WTC11 (cell line): ENCODE measurements around the gene HECW1. TPM values are rescaled to one million over a fixed set of nuclear protein-coding genes. Genes with fewer than 3 reads are reported as not detected.

Experiments used
- ATAC-seq: fragments of 200-7000 bp; cut with Tn5 transposase; 2 replicates; pipeline ENCODE4 v1.10.0; 2021; ENCODE audit warnings: mild to moderate bottlenecking, moderate library complexity
- CTCF ChIA-PET: fragments of 300-600 bp; sonication (Branson Sonifier 250); formaldehyde crosslinking; loops from one replicate; lab custom pipeline; 2021; ENCODE audit warnings: antibody characterized with exemption; lab: Charles Lee
- POLR2A ChIA-PET: fragments of 350-600 bp; sonication (Branson Sonifier 250); formaldehyde crosslinking; loops from one replicate; lab custom pipeline; 2021; ENCODE audit warnings: antibody characterized with exemption; lab: Charles Lee
- DNase-seq: peaks from one replicate; pipeline ENCODE4 v3.0.0; 2021; ENCODE audit warnings: low spot score
- H3K27ac Mint-ChIP-seq: 2 replicates; pipeline ENCODE4 v1.8.0; 2021; ENCODE audit warnings: mixed read lengths
- H3K27me3 Mint-ChIP-seq: 2 replicates; pipeline ENCODE4 v1.8.0; 2021; ENCODE audit warnings: low read depth, mild to moderate bottlenecking, moderate library complexity, mixed read lengths
- H3K36me3 Mint-ChIP-seq: 2 replicates; pipeline ENCODE4 v1.8.0; 2021; ENCODE audit warnings: mixed read lengths
- H3K4me1 Mint-ChIP-seq: 2 replicates; pipeline ENCODE4 v1.8.0; 2022; ENCODE audit warnings: mixed read lengths
- H3K4me3 Mint-ChIP-seq: 2 replicates; pipeline ENCODE4 v1.8.0; 2021; ENCODE audit warnings: mild to moderate bottlenecking, moderate library complexity, mixed read lengths
- H3K9me3 Mint-ChIP-seq: 2 replicates; pipeline ENCODE4 v1.8.0; 2021; ENCODE audit warnings: mixed read lengths
- ATF3 ChIP-seq: sonication (generic); formaldehyde crosslinking; conservative IDR thresholded peaks from 2 replicates; pipeline ENCODE4 v1.8.1; 2022; ENCODE audit warnings: mild to moderate bottlenecking, missing genetic modification reagents
- CREB1 ChIP-seq: sonication (generic); formaldehyde crosslinking; IDR thresholded peaks from 2 replicates; pipeline ENCODE4 v1.8.0; 2023; ENCODE audit warnings: mild to moderate bottlenecking, missing genetic modification reagents
- E2F1 ChIP-seq: sonication (generic); formaldehyde crosslinking; IDR thresholded peaks from 2 replicates; pipeline ENCODE4 v1.8.0; 2022; ENCODE audit warnings: mild to moderate bottlenecking, missing genetic modification reagents
- E2F5 ChIP-seq: sonication (generic); formaldehyde crosslinking; IDR thresholded peaks from 2 replicates; pipeline ENCODE4 v1.8.1; 2022; ENCODE audit warnings: mild to moderate bottlenecking, moderate library complexity, missing genetic modification reagents
- ERG ChIP-seq: fragments of 250-450 bp; sonication (Bioruptor Pico); IDR thresholded peaks from 2 replicates; pipeline ENCODE4 v1.8.0; 2021; ENCODE audit warnings: mild to moderate bottlenecking
- ETV6 ChIP-seq: sonication (generic); formaldehyde crosslinking; IDR thresholded peaks from 2 replicates; pipeline ENCODE4 v1.8.1; 2022; ENCODE audit warnings: mild to moderate bottlenecking, missing genetic modification reagents
- FOXP1 ChIP-seq: sonication (generic); formaldehyde crosslinking; IDR thresholded peaks from 2 replicates; pipeline ENCODE4 v1.8.0; 2022; ENCODE audit warnings: missing genetic modification reagents, mild to moderate bottlenecking, moderate library complexity, borderline replicate concordance
- FOXP4 ChIP-seq: sonication (generic); formaldehyde crosslinking; IDR thresholded peaks from 2 replicates; pipeline ENCODE4 v1.8.0; 2022; ENCODE audit warnings: mild to moderate bottlenecking, missing genetic modification reagents
- HMGXB4 ChIP-seq: sonication (generic); formaldehyde crosslinking; IDR thresholded peaks from 2 replicates; pipeline ENCODE4 v1.8.1; 2023; ENCODE audit warnings: mild to moderate bottlenecking, moderate library complexity, missing genetic modification reagents
- JAZF1 ChIP-seq: fragments of 250-450 bp; sonication (Bioruptor Pico); IDR thresholded peaks from 2 replicates; pipeline ENCODE4 v1.9.0; 2021; ENCODE audit warnings: moderate library complexity, mild to moderate bottlenecking, inconsistent platforms
- MYBL2 ChIP-seq: sonication (generic); formaldehyde crosslinking; IDR thresholded peaks from 2 replicates; pipeline ENCODE4 v1.8.1; 2023; ENCODE audit warnings: mild to moderate bottlenecking, moderate library complexity, missing genetic modification reagents
- NR2C2 ChIP-seq: sonication (generic); formaldehyde crosslinking; IDR thresholded peaks from 2 replicates; pipeline ENCODE4 v1.8.0; 2022; ENCODE audit warnings: mild to moderate bottlenecking, missing genetic modification reagents
- USF2 ChIP-seq: sonication (generic); formaldehyde crosslinking; IDR thresholded peaks from 2 replicates; pipeline ENCODE4 v1.8.1; 2023; ENCODE audit warnings: mild to moderate bottlenecking, missing genetic modification reagents, moderate library complexity
- ZNF219 ChIP-seq: sonication (generic); formaldehyde crosslinking; IDR thresholded peaks from 2 replicates; pipeline ENCODE4 v1.8.0; 2023; ENCODE audit warnings: missing genetic modification reagents, mild to moderate bottlenecking, borderline replicate concordance
- ZNF232 ChIP-seq: sonication (generic); formaldehyde crosslinking; IDR thresholded peaks from 2 replicates; pipeline ENCODE4 v1.8.0; 2022; ENCODE audit warnings: mild to moderate bottlenecking, missing genetic modification reagents
- ZNF317 ChIP-seq: sonication (generic); formaldehyde crosslinking; IDR thresholded peaks from 2 replicates; pipeline ENCODE4 v1.8.1; 2023; ENCODE audit warnings: low read depth, mild to moderate bottlenecking, moderate library complexity, missing genetic modification reagents, borderline replicate concordance
- ZNF396 ChIP-seq: fragments of 250-450 bp; sonication (Bioruptor Pico); IDR thresholded peaks from 2 replicates; pipeline ENCODE4 v1.8.0; 2021; ENCODE audit warnings: mild to moderate bottlenecking, moderate library complexity, borderline replicate concordance
- total RNA-seq: library from RNA; stranded (reverse); gene quantifications from 3 replicates; pipeline ENCODE4 v1.2.3, GENCODE V29; 2021

The HECW1 gene
- total RNA-seq, 1 experiment from 2014 or later, result 6.1 TPM

- CTCF ChIA-PET, result interaction anchor here (0.7 to 1.8 kb wide), 7 partner anchors 10 to 267 kb away, joined by 3 to 10 read pairs (median 4); no protein-coding TSS in a partner anchor
- ATAC-seq (no peak), DNase-seq (no peak)
- POLR2A ChIA-PET, result no interaction called here
- Mint-ChIP-seq H3K27me3 (no peaks in the 10 kb centered on the region), H3K36me3 (no peaks in the 10 kb centered on the region), H3K27ac (no peak overlapping the region), H3K9me3 (no peaks in the 10 kb centered on the region), H3K4me3 (no peak overlapping the region), H3K4me1 (peaks cover 19% of the 10 kb centered on the region)
- TF ChIP-seq ZNF396 (CRISPR knock-in tag), result no peak
- no peak for TF ChIP-seq E2F1 (CRISPR knock-in tag)
- no peak for TF ChIP-seq ERG (CRISPR knock-in tag)
- TF ChIP-seq USF2 (CRISPR knock-in tag), result no peak
- no peak for TF ChIP-seq ETV6 (CRISPR knock-in tag)
- TF ChIP-seq E2F5 (CRISPR knock-in tag), result no peak
- no peak for TF ChIP-seq JAZF1
- TF ChIP-seq ZNF317 (CRISPR knock-in tag), result no peak
- TF ChIP-seq FOXP4, result no peak
- no peak for TF ChIP-seq FOXP1 (CRISPR knock-in tag)
- no peak for TF ChIP-seq ZNF232 (CRISPR knock-in tag)
- TF ChIP-seq NR2C2 (CRISPR knock-in tag), result no peak
- TF ChIP-seq MYBL2, result no peak
- TF ChIP-seq ATF3, result no peak
- TF ChIP-seq ZNF219 (CRISPR knock-in tag), result no peak
- TF ChIP-seq CREB1, result no peak
- TF ChIP-seq HMGXB4 (CRISPR knock-in tag), result no peak
These were observed 137.3 kb downstream of the HECW1 start for GRCh38 chr7:43249823-43250145.
